OCI-M1 (cell line): ENCODE data around the gene NKAIN2.

Source experiments
- DNase-seq: peaks from one replicate; lab custom pipeline; 2025; lab: John Stamatoyannopoulos, UW

Gene NKAIN2

GRCh38 chr6:124029567-124029966, 225.9 kb downstream of the NKAIN2 start:
- no peak for DNase-seq

GRCh38 chr6:124033501-124033900, 229.8 kb downstream of the NKAIN2 start:
- DNase-seq, result no peak

GRCh38 chr6:124036384-124036783, 232.7 kb downstream of the NKAIN2 start:
- DNase-seq, result no peak

GRCh38 chr6:124040655-124041054, 237.0 kb downstream of the NKAIN2 start:
- peak; percentile 17 for DNase-seq

- DNase-seq, result no peak
Measured at GRCh38 chr6:124052120-124052519, 248.5 kb downstream of the NKAIN2 start.

- DNase-seq, result peak; percentile 53
Measured at GRCh38 chr6:124053315-124053714, 249.7 kb downstream of the NKAIN2 start.

GRCh38 chr6:124054034-124054433, 250.4 kb downstream of the NKAIN2 start:
- peak; percentile 45 for DNase-seq

GRCh38 chr6:124055395-124055794, 251.7 kb downstream of the NKAIN2 start:
- no peak for DNase-seq

GRCh38 chr6:124055963-124056362, 252.3 kb downstream of the NKAIN2 start:
- DNase-seq, result no peak

- DNase-seq, result peak; percentile 45
Measured at GRCh38 chr6:124056407-124057334, 253.0 kb downstream of the NKAIN2 start.

- DNase-seq, result no peak
Measured at GRCh38 chr6:124057461-124057860, 253.8 kb downstream of the NKAIN2 start.

- peak; percentile 33 for DNase-seq
Measured at GRCh38 chr6:124064317-124065113, 260.9 kb downstream of the NKAIN2 start.

GRCh38 chr6:124066269-124066668, 262.6 kb downstream of the NKAIN2 start:
- peak; percentile 57 for DNase-seq

GRCh38 chr6:124066946-124067552, 263.4 kb downstream of the NKAIN2 start:
- peak; percentile 52 for DNase-seq

GRCh38 chr6:124069230-124069950, 265.7 kb downstream of the NKAIN2 start:
- peak; percentile 86 for DNase-seq

- DNase-seq, result no peak
Measured at GRCh38 chr6:124073021-124073420, 269.4 kb downstream of the NKAIN2 start.

- no peak for DNase-seq
Measured at GRCh38 chr6:124073820-124074587, 270.3 kb downstream of the NKAIN2 start.

- no peak for DNase-seq
Measured at GRCh38 chr6:124074606-124075005, 270.9 kb downstream of the NKAIN2 start.

- no peak for DNase-seq
Measured at GRCh38 chr6:124076336-124077048, 272.8 kb downstream of the NKAIN2 start.

- no peak for DNase-seq
Measured at GRCh38 chr6:124078169-124078568, 274.5 kb downstream of the NKAIN2 start.
